GM18868 (cell line): ENCODE measurements around the gene TMED8.
"Not testable (repeated sequence)": the region's sequence is repeated elsewhere in the genome, so short reads cannot be mapped to it uniquely, and the experiment has no call there.

ENCODE experiments used
- ATAC-seq: cut with Tn5 transposase; IDR thresholded peaks from one replicate; pipeline ENCODE4 v1.9.1; 2021; ENCODE audit warnings: mild to moderate bottlenecking, moderate library complexity; ENCODE audit not compliant: unreplicated experiment

TMED8 gene

DNA sequence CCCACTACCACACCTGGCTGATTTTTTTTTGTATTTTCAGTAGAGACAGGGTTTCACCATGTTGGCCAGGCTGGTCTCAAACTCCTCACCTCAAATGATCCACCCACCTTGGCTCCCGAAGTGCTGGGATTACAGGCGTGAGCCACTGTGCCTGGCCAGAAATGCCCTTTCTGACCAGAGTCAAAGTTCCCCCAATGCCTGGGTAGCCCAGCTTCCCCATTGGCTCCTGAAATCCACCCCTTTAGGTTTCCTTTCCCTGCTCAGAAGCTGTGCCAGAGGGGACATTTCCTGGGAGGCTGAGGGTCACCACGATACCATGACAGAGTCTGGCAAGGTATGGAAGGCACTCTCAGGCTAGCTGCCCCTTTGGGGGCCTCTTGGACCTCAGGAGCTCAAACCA, 52.6 kb downstream of the TMED8 start:
- ATAC-seq, result no peak

GRCh38 chr14:77323571-77323970, 53.3 kb downstream of the TMED8 start:
- no peak for ATAC-seq

- no peak for ATAC-seq
Observed at GRCh38 chr14:77322951-77323350, 53.9 kb downstream of the TMED8 start.

GRCh38 chr14:77322250-77322902, 54.5 kb downstream of the TMED8 start:
- ATAC-seq, result no peak

- ATAC-seq, result peak; percentile 71
Observed at GRCh38 chr14:77320238-77320935, 56.5 kb downstream of the TMED8 start, which contains the start of gene POMT2. Gene POMT2 (minus strand): TSS chr14:77320883. CDS start chr14:77320681, 202 bp downstream.

DNA sequence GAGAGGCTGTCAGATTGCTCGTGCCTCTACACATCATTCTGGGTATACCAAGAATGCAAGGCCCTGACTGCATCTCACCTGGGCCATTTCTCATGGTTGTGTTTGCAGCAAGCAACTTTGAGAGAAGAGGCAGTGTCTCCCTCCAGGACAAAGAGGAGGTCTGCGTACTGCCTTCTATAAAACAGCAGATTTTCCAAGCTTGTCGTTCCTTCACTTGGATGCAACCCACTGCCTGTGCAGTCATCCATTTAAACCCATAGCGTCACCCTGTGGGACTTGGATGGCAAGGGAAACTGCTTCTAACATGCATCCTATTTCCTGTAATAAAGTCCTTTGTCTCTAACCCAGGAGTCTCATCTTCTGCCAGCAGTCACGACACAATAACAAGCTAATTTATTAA, 57.5 kb downstream of the TMED8 start:
- no peak for ATAC-seq

DNA sequence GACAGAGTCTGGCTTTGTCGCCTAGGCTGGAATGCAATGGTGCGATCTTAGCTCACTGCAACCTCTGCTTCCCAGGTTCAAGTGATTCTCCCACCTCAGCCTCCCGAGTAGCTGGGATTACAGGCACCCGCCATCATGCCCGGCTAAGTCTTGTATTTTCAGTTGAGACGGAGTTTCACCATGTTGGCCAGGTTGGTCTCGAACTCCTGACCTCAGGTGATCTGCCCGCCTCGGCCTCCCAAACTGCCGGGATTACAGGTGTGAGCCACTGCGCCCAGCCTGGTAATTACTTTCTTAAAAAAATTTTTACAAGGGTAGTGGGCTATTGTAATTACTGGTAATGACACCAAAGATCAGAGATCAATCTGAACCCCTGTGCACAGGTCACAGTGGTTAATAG, 58.1 kb downstream of the TMED8 start:
- ATAC-seq, result not testable (repeated sequence)

DNA sequence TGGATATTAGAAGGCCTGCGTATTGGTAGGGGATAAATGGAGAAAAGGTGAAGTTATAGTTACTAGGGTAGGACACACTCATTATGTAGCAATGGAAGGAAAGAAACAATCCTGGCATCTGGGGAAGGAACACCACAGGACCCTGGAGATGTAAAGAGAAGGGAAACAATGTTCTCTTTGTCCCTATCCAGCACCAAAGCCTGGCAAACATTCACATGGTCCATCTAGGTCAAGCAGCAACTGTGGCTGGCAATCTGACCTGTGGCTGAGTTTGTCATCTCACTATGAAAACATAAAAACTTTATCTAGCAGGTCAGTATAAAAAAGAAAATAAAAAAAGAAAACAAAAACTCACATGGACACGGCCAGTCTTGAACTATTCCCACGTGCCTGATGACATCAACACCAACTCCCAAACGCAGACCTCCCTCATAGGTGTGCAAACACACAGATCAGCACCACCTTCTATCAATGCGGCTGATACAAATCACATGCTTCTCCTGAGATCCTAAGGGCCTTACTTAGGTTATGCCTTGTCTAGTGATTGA, 58.8 kb downstream of the TMED8 start:
- no peak for ATAC-seq

DNA sequence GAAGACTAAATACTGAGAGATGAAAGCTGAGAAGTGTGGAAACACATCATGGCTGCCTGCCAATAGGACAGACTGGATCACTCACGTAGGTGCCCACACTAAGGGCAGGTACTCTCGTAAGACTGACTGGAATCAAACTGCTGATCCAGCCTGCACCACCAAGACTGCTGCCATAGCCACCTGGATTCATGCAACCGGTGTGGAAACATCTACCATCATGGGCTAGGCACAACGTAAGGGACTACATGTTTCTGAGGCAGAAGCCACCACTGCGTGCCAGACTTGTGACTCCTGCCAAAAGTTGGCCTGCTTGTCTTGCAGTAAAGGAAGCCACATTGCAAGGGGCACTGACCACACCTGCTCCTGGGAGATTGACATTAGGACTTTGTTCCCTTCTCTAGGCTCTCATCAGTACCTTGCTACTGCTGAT, 60.0 kb downstream of the TMED8 start:
- no peak for ATAC-seq

DNA sequence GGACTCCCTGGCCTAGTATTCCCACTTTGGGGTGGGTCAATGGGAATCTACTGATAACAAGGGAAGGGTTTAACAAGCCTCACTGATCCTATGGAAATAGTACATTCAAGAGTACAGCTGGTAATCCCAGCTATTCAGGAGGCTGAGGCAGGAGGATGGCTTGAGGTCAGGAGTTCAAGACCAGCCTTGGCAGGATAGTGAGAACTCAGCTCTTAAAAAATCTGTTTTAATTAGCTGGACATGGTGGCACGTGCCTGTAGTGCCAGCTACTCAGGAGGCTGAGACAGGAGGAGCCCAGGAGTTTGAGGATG, 60.7 kb downstream of the TMED8 start:
- ATAC-seq, result no peak

GRCh38 chr14:77314539-77315457, 62.1 kb downstream of the TMED8 start:
- ATAC-seq, result no peak

GRCh38 chr14:77314043-77314442, 62.9 kb downstream of the TMED8 start:
- ATAC-seq, result no peak

GRCh38 chr14:77313371-77313770, 63.5 kb downstream of the TMED8 start:
- ATAC-seq, result no peak

DNA sequence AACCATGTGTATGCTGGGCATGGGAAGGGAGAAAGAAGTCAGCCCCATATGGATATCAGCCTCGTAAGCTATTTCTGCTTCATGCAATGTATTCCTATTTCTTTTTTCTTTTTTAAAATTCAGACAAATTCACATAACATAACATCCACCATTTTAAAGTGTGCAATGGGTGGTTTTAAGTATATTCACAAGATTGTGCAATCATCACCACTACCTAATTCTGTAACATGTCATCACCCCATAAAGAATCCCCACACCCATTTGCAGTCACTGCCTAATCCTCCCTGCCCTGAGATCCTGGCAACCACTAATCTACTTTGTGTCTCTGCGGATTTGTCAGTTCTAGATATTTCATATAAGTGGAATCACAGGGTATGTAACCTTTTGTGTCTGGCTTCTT, 65.7 kb downstream of the TMED8 start:
- ATAC-seq, result no peak

DNA sequence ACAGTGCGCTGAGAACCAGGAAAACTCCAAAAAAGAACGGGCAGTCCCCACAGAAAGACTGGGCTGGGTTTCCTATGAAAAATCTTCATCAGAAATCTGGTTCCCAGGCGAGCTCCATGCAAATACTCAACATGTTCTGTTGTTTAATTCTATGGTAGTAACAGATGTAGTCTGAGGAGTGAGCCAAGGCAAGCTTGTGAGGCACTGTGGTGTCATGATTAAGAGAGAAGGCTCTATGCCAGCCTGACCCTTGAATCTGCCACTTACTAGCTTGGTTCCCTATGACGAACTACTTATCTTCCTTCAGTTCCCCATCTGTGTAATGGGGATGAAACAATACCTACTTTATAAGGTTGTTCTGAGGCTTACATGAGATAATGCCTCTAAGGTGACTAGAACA, 66.9 kb downstream of the TMED8 start:
- ATAC-seq, result no peak

GRCh38 chr14:77309131-77309530, 67.8 kb downstream of the TMED8 start:
- ATAC-seq, result no peak

DNA sequence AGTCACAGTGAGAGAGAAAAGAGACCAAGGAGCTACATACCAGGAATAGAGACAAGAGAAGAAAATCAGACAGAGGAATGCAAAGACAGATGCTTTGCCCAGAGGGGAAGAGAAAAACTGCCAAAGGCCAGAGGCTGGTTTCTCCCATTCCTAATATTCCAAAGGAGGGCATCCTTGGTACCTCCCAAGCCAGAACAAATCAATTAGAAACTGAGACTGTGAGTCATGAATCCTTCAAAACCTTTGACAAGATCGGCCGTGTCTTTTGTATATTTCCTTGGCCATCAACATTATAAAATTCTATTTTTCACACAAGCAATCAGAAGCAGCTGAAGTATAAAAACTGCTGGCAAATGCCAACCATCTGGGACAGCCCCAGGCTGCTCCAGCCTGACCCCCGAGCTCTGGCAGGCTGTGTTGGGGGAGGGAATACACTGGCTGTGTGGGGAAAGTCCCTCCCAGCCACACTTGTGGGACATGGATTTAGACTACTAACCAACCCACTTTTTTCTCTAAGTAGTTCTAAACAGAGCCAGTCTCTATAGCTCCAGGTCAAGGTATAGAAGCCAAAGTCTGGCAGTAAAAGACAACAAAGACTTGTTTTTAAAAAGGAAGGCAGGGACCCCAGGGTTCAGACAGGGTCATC, 69.9 kb downstream of the TMED8 start:
- no peak for ATAC-seq

DNA sequence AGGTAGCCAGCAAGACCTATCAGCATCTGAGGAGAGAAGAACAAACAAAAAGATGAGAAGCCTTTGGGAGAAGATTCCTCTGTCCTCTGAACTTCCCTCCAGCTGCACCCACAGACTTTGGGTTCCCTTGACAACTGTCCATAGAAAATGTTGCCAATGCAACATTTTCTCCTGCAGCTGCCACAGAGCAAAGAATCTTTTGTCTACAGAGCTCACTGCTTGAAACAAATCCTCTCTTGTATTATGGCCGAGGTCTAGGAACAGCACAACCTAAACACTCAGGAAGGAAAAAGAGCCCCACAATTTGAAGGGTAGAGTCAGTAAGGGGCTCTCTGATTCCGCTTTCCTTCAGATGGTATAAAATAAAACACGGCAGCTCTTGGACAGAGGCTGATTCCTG, 70.5 kb downstream of the TMED8 start:
- ATAC-seq, result no peak

- no peak for ATAC-seq
Observed at GRCh38 chr14:77305696-77306095, 71.2 kb downstream of the TMED8 start.

DNA sequence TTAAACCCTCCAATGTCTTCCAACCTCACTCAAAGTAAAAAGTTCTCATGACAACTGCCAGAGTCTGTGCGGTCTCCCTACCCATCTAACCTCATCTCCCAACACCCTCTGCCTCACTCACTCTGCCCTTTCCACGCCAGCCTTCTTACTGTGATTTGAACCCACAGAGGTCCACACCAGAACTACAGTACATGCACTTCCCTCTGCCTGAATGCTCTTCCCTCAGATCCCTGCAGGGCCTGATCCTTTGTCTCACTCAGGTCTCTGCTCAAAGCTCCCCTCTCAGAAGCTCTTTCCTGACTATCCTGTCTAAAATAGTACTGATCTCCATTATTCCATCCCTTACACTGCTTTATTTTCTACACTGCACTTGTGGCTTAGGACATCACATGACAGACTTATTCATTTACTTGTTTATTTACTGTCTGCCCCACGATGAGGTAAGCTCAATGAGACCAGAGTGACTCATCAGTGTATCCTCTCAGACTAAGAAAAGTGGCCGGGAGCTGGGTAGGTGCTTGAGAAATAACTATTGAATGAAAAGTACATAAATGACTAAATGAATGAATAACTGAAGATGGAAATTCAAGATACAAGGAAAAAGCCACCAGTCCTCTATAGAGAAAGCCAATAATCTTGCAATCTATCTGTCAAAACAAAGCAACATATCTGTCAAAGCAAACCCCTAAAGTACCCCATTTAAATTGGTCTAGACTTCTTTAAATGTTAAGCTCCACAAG, 73.3 kb downstream of the TMED8 start:
- peak; percentile 66 for ATAC-seq
